ENCODE results near the gene SCUBE1. TPM values are rescaled to one million over a fixed set of nuclear protein-coding genes. Genes with fewer than 3 reads are reported as not detected.

SCUBE1 gene
- total and polyA plus RNA-seq, 10 of the 15 experiments (the other 5 are each of a cell fraction or from before 2014, with no cell fraction given): not detected

GRCh38 chr22:43155789-43156188 is 187.4 kb downstream of the SCUBE1 start (continued):
- TF ChIP-seq CEBPZ (IDR thresholded peaks at IDR 0.05; ENCODE audit: low read depth, low read length) (no peak), HDAC2 (IDR thresholded peaks at IDR 0.05) (no peak), DPF2 (IDR thresholded peaks at IDR 0.05) (0 out of 2 replicates have a peak, but pooled peaks have one; percentile 41), EP300 (IDR thresholded peaks at IDR 0.05; ENCODE audit: borderline replicate concordance in 1 of 2, control insufficient read depth in 1 of 2, low read depth in 2 of 2, low read length in 2 of 2) (no peak), LARP7 (IDR thresholded peaks at IDR 0.05) (no peak), NR2F1 (conservative IDR thresholded peaks at IDR 0.05) (0 out of 2 replicates have a peak, but pooled peaks have one; percentile 22), YY1 (IDR thresholded peaks at IDR 0.05; ENCODE audit: low read depth, low read length) (no peak), GATAD2B (conservative IDR thresholded peaks at IDR 0.05; ENCODE audit: low read depth) (0 out of 2 replicates have a peak, but pooled peaks have one; percentile 22), ZSCAN29 (IDR thresholded peaks at IDR 0.05) (no peak), BHLHE40 (IDR thresholded peaks at IDR 0.05; ENCODE audit: borderline replicate concordance in 1 of 2, low read depth in 2 of 2, low read length in 1 of 2) (peak in 1 of 2 experiments; percentile 24; a peak in 2 of 4 replicates)

Measured in GM12878 (cell line).